Esophagus (tissue), 2 donors: Measurements from ENCODE around the gene PRUNE2. TPM values are rescaled to one million over a fixed set of nuclear protein-coding genes. Genes with fewer than 3 reads are reported as not detected.

ENCODE experiments used
- H3K27ac ChIP-seq, 2 donors: one replicate each; pipeline ENCODE4 v1.5.1; 2013; ENCODE audit warnings: low read depth in 2 of 2, mild to moderate bottlenecking in 2 of 2, inconsistent platforms in 1 of 2, low read length in 1 of 2, moderate library complexity in 1 of 2
- H3K27me3 ChIP-seq, 2 donors: one replicate each; pipeline ENCODE4 v1.6.1; 2013; ENCODE audit warnings: low read length in 2 of 2, control low read depth in 1 of 2, mild to moderate bottlenecking in 1 of 2; ENCODE audit not compliant: insufficient read depth in 2 of 2, control insufficient read depth in 1 of 2
- H3K36me3 ChIP-seq, 2 donors: one replicate each; pipeline ENCODE4 v1.6.1; 2013; ENCODE audit warnings: low read length in 1 of 2; ENCODE audit not compliant: control insufficient read depth in 2 of 2, insufficient read depth in 2 of 2
- H3K4me1 ChIP-seq, 2 donors: one replicate each; pipeline ENCODE4 v1.6.1; 2013; ENCODE audit warnings: low read length in 1 of 2; ENCODE audit not compliant: control insufficient read depth in 2 of 2, insufficient read depth in 2 of 2
- H3K4me3 ChIP-seq, 2 donors: one replicate each; pipeline ENCODE4 v1.5.1; 2013; ENCODE audit warnings: low read length in 2 of 2, mild to moderate bottlenecking in 2 of 2, low read depth in 1 of 2, moderate library complexity in 1 of 2
- H3K9me3 ChIP-seq, 2 donors: one replicate each; pipeline ENCODE4 v1.6.1; 2013; ENCODE audit warnings: mild to moderate bottlenecking in 2 of 2, low read depth in 1 of 2, low read length in 1 of 2, moderate library complexity in 1 of 2; ENCODE audit not compliant: control insufficient read depth in 2 of 2, insufficient read depth in 1 of 2
- WGBS, 2 donors: extraction: QIAGEN DNeasy Blood & Tissue Kit; methylation state at CpG; one replicate each; pipeline ENCODE4 v1.1.7; 2013; 5-methylcytosine and 5-hydroxymethylcytosine counted together
- polyA plus RNA-seq, 2 donors: library from polyadenylated mRNA; stranded (reverse); fragments of 200-250 nt; gene quantifications; one replicate each; pipeline ENCODE4 v1.2.3, GENCODE V29; 2013
- donor health status: healthy with polysubstance abuse.
- donor health status: Bipolar disorder and iron deficiency.

The PRUNE2 gene
- polyA plus RNA-seq, 2 donors: 8.1 to 40.7 TPM

DNA sequence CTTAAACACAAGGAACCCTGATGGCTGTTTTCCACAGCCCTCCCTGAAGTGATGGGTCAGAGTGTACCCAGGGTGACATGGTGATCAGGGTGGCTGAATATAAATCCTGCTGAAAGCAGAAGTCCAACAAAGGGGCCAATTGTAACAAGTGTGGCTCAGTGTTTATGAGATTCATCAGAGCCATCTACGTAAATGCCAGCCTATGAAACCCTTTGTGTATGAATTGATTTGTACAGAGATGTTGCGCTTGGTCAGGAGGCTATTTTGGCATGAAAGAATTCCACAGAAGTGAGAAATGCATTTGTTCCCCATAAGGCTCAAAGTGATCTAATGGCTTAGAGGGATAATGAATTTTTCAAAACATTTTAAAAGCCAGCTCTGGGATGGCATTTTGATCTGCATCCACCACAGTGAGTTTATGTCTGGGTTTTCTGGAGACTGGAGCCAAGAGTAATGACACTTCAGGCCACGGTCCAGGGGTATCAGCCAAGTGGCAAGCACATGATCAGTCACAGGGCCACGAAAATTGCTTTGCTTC lies 12.4 kb downstream of the PRUNE2 start:
- H3K36me3 ChIP-seq: no peaks in the 10 kb centered on the region
- no peak overlapping the region for H3K27ac ChIP-seq
- no peaks in the 10 kb centered on the region for H3K9me3 ChIP-seq
- peaks cover 0 to 2% of the 10 kb centered on the region in 2 donors for H3K4me1 ChIP-seq
- 45 to 54% methylated on average over 4 of the region's 4 CpGs for WGBS, 2 donors
- no peaks in the 10 kb centered on the region for H3K27me3 ChIP-seq
- H3K4me3 ChIP-seq: no peak overlapping the region

GRCh38 chr9:76891874-76892273 lies 14.0 kb downstream of the PRUNE2 start:
- Histone ChIP-seq H3K27me3 (no peaks in the 10 kb centered on the region), H3K4me1 (peaks cover 0 to 2% of the 10 kb centered on the region in 2 donors), H3K4me3 (no peak overlapping the region), H3K9me3 (no peaks in the 10 kb centered on the region), H3K36me3 (no peaks in the 10 kb centered on the region), H3K27ac (no peak overlapping the region)
- WGBS, 2 donors: 79 to 80% methylated on average over 5 of the region's 5 CpGs

DNA sequence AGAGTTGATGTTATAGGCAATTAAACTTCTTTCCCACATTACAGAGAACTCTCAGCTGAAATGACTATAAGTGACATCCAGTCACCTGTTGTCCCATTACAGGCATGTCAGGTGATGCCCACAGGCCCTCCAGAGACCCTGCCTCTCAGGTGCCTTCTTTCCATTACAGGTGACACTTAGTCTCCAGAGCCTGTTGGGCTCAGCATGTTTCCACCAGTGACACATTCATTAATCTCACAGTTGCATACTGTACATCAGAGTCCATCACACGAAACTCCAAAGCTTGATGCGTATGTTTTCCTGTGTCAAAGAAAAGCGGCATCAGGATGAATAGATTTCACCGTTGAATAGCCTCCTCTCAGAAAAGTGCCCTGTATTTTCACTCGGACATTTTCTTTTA lies 14.6 kb downstream of the PRUNE2 start:
- Histone ChIP-seq H3K4me3 (no peak overlapping the region), H3K4me1 (peaks cover 0 to 2% of the 10 kb centered on the region in 2 donors), H3K9me3 (no peaks in the 10 kb centered on the region), H3K27ac (no peak overlapping the region), H3K36me3 (no peaks in the 10 kb centered on the region), H3K27me3 (no peaks in the 10 kb centered on the region)
- 80 to 81% methylated on average over 5 of the region's 5 CpGs for WGBS, 2 donors

- 80 to 88% methylated on average over 7 of the region's 7 CpGs for WGBS, 2 donors
- Histone ChIP-seq H3K4me3 (no peak overlapping the region), H3K27ac (no peak overlapping the region), H3K9me3 (no peaks in the 10 kb centered on the region), H3K36me3 (no peaks in the 10 kb centered on the region), H3K4me1 (peaks cover 0 to 2% of the 10 kb centered on the region in 2 donors), H3K27me3 (no peaks in the 10 kb centered on the region)
Measured at GRCh38 chr9:76887951-76888350, 18.0 kb downstream of the PRUNE2 start.

- 69 to 77% methylated on average over 5 of the region's 5 CpGs for WGBS, 2 donors
- Histone ChIP-seq H3K27ac (no peak overlapping the region), H3K4me1 (peaks cover 0 to 2% of the 10 kb centered on the region in 2 donors)
Measured at GRCh38 chr9:76887003-76887821, 18.7 kb downstream of the PRUNE2 start.

GRCh38 chr9:76886318-76886717 lies 19.6 kb downstream of the PRUNE2 start:
- Histone ChIP-seq H3K4me1 (peaks cover 0 to 2% of the 10 kb centered on the region in 2 donors), H3K36me3 (no peaks in the 10 kb centered on the region), H3K27me3 (no peaks in the 10 kb centered on the region), H3K9me3 (no peaks in the 10 kb centered on the region), H3K4me3 (no peak overlapping the region), H3K27ac (no peak overlapping the region)
- 79 to 82% methylated on average over 3 of the region's 3 CpGs for WGBS, 2 donors

More at GRCh38 chr9:76887003-76887821, 18.7 kb downstream of the PRUNE2 start:
- Histone ChIP-seq H3K4me3 (no peak overlapping the region), H3K27me3 (no peaks in the 10 kb centered on the region), H3K36me3 (no peaks in the 10 kb centered on the region), H3K9me3 (no peaks in the 10 kb centered on the region)

- WGBS, 2 donors: 85 to 94% methylated on average over 1 of the region's 1 CpG
Measured at GRCh38 chr9:76884823-76885222, 21.1 kb downstream of the PRUNE2 start.

GRCh38 chr9:76883341-76883855 lies 22.5 kb downstream of the PRUNE2 start:
- Histone ChIP-seq H3K9me3 (no peaks in the 10 kb centered on the region), H3K27me3 (no peaks in the 10 kb centered on the region), H3K4me3 (no peak overlapping the region), H3K36me3 (no peaks in the 10 kb centered on the region), H3K4me1 (no peaks in the 10 kb centered on the region), H3K27ac (peak overlapping the region in 1 of 2 donors; percentile 20)
- WGBS, 2 donors: 82 to 83% methylated on average over 3 of the region's 3 CpGs

More at GRCh38 chr9:76884823-76885222, 21.1 kb downstream of the PRUNE2 start:
- H3K9me3 ChIP-seq: no peaks in the 10 kb centered on the region
- H3K4me3 ChIP-seq: no peak overlapping the region
- H3K36me3 ChIP-seq: no peaks in the 10 kb centered on the region
- H3K27me3 ChIP-seq: no peaks in the 10 kb centered on the region
- H3K4me1 ChIP-seq: no peaks in the 10 kb centered on the region
- H3K27ac ChIP-seq: peak overlapping the region in 1 of 2 donors; percentile 31

DNA sequence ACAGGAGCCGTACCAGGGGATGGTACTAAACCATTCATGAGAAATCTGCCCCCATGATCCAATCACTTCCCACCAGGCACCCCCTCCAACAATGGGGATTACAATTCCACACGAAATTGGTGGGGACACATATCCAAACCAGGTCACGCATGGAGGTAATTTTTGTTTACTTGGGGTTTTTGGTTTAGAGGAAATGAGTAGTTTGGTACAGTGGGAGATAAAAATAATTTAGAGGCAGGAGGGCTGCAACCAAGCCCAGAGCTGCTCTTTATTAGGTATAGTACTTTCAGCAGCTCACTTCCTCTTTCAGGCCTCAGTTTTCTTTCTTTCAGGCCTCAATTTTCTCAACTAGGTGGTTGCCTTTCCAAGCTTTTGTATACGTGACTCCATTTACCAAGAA lies 23.2 kb downstream of the PRUNE2 start:
- H3K4me3 ChIP-seq: no peak overlapping the region
- no peaks in the 10 kb centered on the region for H3K27me3 ChIP-seq
- no peaks in the 10 kb centered on the region for H3K9me3 ChIP-seq
- 78 to 79% methylated on average over 4 of the region's 4 CpGs for WGBS, 2 donors
- H3K4me1 ChIP-seq: no peaks in the 10 kb centered on the region
- H3K36me3 ChIP-seq: no peaks in the 10 kb centered on the region
- no peak overlapping the region for H3K27ac ChIP-seq
